Liver (tissue), 3 donors: ENCODE measurements around the gene ZDHHC4.

Experiments
- EGR1 ChIP-seq, 2 donors: IDR thresholded peaks; 2 replicates each; pipeline ENCODE4 v1.6.1; 2016 to 2018; ENCODE audit warnings: antibody characterized with exemption in 2 of 2, low read depth in 2 of 2
- SP1 ChIP-seq: IDR thresholded peaks from 2 replicates; pipeline ENCODE4 v1.6.1; 2018; ENCODE audit warnings: antibody characterized with exemption, mild to moderate bottlenecking
- TAF1 ChIP-seq: conservative IDR thresholded peaks from 2 replicates; pipeline ENCODE4 v1.6.1; 2016; ENCODE audit warnings: antibody characterized with exemption, mild to moderate bottlenecking
- TF ChIP-seq, protein P1 (sequence below): fragments of 150-350 bp; IDR thresholded peaks from 2 replicates; pipeline ENCODE4 v1.5.1; 2017; ENCODE audit warnings: improper control_type of control experiment, low read depth, low read length; ENCODE audit not compliant: missing input control
- donor health status: healthy.
- donor health status: healthy.

DNA sequence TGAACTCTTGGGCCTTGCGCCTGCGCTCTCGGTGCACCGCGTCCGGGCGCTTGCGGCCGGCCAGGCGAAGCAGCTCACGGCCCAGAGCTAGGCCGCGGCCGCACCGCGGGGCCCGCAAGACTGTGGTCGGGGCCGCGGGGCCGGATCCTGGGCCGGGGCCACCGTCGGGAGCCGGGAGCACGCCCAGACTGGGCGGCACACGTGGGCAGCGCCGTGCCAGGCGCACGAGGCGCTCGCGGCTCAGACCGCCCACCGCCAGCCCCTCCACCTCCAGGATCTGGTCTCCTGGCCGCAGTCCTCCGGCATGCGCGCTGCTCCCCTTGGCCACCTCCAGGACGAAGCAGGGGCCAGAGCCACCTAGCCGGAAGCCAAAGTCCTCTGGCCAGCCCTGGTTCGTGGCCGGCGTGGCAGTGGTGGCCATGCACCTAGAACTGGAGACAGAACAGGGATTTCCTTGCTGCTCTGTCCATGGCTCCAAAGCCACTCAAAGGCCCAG lies 26.2 kb upstream of the ZDHHC4 start, which contains the start of gene GRID2IP:
- no peak for TF ChIP-seq SP1
- TF ChIP-seq, protein P1, sequence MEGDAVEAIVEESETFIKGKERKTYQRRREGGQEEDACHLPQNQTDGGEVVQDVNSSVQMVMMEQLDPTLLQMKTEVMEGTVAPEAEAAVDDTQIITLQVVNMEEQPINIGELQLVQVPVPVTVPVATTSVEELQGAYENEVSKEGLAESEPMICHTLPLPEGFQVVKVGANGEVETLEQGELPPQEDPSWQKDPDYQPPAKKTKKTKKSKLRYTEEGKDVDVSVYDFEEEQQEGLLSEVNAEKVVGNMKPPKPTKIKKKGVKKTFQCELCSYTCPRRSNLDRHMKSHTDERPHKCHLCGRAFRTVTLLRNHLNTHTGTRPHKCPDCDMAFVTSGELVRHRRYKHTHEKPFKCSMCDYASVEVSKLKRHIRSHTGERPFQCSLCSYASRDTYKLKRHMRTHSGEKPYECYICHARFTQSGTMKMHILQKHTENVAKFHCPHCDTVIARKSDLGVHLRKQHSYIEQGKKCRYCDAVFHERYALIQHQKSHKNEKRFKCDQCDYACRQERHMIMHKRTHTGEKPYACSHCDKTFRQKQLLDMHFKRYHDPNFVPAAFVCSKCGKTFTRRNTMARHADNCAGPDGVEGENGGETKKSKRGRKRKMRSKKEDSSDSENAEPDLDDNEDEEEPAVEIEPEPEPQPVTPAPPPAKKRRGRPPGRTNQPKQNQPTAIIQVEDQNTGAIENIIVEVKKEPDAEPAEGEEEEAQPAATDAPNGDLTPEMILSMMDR = no peak
- no peak for TF ChIP-seq TAF1
- TF ChIP-seq EGR1 (IDR thresholded peaks at IDR 0.05; ENCODE audit: low read depth in 2 of 2) = no peak
